Activated CD4-positive, CD25-positive, alpha-beta regulatory T cell treated with anti-CD3 and anti-CD28 coated beads, Interleukin-2, amount 50 U/mL, for 72 hours (primary cell): Measurements from ENCODE around the gene TPO.
"Not testable (repeated sequence)": the region's sequence is repeated elsewhere in the genome, so short reads cannot be mapped to it uniquely, and the experiment has no call there.

ENCODE experiments used
- DNase-seq: peaks from one replicate; pipeline ENCODE4 v3.0.0; 2021

Gene TPO

GRCh38 chr2:1405967-1406366 lies 7.3 kb upstream of the TPO start:
- no peak for DNase-seq

GRCh38 chr2:1406434-1406833 lies 6.8 kb upstream of the TPO start:
- no peak for DNase-seq

- DNase-seq = no peak
Measured at GRCh38 chr2:1407950-1408675, 5.2 kb upstream of the TPO start.

- no peak for DNase-seq
Measured at GRCh38 chr2:1414121-1414520, 858 bp downstream of the TPO start.

DNA sequence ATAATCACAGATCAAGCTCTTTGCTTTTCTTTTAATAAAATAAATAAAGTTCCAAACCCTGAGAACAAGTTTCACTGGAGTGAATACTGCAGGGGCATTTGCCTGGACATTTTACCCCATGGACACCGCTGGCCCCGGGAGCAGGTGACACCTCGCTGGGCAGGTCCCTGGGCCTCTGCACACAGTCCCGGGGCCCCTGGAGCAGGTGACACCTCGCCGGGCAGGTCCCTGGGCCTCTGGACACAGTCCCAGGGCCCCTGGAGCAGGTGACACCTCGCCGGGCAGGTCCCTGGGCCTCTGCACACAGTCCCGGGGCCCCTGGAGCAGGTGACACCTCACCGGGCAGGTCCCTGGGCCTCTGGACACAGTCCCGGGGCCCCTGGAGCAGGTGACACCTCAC lies 1.6 kb downstream of the TPO start:
- DNase-seq = not testable (repeated sequence)

DNA sequence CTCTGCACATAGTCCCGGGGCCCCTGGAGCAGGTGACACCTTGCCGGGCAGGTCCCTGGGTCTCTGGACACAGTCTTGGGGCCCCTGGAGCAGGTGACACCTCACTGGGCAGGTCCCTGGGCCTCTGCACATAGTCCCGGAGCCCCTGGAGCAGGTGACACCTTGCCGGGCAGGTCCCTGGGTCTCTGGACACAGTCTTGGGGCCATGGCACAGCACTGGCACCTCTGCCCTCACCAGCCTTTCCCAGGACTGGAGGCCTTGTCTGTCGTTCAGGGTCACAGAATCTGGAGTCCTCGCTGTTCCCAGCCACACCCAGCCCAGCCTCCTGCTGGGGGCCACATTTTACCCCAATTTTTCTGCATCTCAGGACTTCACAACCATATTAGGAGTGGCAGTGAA lies 2.2 kb downstream of the TPO start:
- DNase-seq = no peak

GRCh38 chr2:1418566-1418965 lies 5.3 kb downstream of the TPO start:
- no peak for DNase-seq

- no peak for DNase-seq
Measured at GRCh38 chr2:1420746-1421480, 7.7 kb downstream of the TPO start.

DNA sequence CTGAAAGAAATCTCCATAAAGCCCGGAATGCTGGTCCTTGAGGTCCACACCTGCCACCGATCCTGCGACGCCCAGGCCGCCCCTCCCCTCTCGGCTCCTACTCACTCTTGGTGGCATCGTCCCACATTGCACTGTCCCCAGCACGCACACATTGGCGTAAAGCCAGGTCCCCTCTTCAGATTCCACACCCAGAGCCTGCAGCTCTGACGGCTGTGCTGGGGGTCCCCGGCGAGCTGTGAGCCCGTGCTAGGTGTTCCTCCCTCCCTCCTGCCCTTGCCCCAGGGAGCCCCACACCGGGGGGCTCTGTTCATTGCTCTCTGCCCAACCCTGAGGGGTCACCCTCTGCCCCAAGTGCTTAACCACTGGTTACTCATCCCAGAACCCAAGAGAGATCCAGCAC lies 8.5 kb downstream of the TPO start:
- no peak for DNase-seq

DNA sequence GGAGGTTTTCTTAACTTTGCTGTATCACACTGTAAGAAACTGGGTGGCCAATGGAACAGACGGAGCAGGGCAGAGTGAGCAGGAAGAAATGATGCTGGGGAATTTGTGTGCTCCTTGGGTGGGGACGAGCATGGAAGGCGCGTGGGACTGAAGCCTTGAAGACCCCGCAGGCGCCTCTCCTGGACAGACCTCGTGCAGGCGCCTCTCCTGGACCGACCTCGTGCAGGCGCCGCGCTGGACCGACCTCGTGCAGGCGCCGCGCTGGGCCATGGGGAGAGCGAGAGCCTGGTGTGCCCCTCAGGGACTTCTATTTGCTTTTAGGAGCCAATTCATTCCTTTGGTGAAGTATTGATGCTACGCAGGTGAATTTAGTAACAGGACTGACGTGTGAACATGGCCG lies 8.9 kb downstream of the TPO start:
- no peak for DNase-seq

- DNase-seq = no peak
Measured at GRCh38 chr2:1422716-1423285, 9.5 kb downstream of the TPO start.

GRCh38 chr2:1427086-1427485 lies 13.8 kb downstream of the TPO start:
- DNase-seq = no peak

DNA sequence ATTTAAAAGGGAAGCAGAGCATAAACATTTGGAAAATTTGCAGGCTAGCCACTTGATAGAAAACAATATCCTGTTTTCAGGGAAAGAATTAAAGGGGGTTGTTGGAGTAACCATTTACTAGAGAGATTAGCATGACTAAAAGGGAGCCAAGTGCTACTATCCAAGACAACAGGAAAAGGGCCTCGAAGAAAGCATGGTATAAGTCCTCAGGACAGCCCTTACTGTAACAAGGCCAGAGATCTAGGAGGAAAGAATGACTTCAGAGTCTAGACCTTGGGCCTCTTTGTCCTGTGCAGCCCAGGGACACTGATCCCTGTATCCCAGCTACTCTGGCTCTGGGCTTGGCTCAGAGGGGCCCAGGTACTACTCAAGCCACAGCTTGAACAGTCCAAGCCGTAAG lies 16.6 kb downstream of the TPO start:
- no peak for DNase-seq

GRCh38 chr2:1430491-1430890 lies 17.2 kb downstream of the TPO start:
- DNase-seq = no peak

DNA sequence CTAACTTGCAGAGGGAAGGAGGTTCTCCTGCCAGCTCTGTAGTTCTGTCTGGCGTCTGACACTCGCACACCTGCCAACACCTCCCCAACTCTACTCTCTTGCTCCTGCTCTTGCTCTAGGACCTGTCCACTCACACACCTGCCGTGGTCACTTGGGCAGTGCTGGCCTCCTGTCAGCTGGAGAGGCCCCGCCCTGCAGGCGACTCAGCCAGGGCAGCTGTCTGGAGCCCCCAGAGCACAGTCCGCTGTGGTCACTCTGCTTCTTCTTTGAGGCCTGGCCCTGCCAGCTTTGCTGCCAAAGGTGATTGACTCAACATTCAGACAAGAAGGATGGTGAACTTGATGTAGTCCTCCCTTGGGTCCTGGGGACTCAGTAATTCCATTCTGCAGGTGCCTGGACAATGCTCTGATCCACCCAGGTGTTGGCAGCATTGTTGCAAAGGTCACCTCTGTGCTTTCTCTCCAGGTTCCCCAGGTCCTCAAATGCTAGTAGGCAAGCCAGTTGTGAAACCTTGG lies 18.7 kb downstream of the TPO start:
- DNase-seq = no peak

- no peak for DNase-seq
Measured at GRCh38 chr2:1432726-1433125, 19.5 kb downstream of the TPO start.

DNA sequence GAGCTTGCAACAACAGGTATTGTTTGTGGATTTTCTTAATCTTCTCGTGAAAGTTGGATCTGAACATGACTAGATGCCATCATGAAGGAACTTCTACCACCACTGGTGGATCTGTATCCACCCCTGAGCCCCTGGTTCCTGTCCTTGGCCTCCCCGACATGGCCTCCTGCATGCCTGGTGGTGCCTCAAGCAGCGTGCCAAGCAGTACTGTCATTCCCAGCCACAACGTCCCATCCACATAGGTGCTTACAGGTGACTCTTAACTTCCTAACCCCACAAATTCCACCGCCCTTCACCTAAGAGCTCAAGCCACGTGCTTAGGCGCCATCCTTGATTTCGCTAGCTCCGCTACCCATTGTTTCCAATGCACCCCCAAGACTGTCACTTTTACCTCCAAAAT lies 23.1 kb downstream of the TPO start:
- no peak for DNase-seq

DNA sequence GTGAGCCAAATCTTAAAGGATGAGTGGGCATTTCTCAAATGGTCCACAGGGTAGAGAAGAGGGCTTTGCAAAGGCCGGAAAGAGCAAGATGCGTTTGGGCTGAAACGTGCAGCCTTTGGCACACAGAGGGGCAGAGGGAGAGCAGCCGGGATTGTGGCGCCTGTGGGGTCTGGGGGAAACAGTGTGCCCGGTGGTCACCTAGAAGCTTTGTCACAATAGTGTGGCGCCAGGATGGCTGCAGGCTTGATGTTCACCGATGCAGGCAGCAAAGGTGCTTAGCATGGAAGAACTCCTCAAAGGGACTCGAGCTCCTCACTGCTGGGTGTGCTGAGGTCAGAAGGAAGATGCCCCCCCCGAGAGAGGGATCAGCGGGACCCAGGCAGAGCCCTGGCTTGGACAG lies 23.8 kb downstream of the TPO start:
- DNase-seq = no peak

DNA sequence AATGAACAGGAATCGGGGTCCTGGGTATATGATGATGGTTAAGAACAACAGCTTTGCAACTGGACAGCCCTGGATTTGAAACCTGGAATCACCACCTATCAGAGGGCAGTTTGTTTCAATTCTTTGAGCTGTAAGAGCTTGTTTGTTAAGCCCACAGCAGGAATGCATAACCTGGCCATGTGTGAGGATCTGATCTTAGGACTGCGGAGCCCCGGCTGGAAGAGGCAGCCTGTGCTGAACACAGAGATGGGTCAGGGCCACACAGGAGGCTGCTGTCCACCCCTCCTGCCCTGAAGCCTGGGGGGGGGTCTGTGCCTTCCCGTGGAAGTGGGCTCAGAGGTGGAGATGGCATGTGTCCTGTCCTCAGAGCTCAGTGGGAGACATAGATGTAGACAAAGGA lies 24.3 kb downstream of the TPO start:
- DNase-seq = no peak

- DNase-seq = no peak
Measured at GRCh38 chr2:1438972-1439371, 25.7 kb downstream of the TPO start.

- DNase-seq = no peak
Measured at GRCh38 chr2:1440581-1440980, 27.3 kb downstream of the TPO start.

GRCh38 chr2:1446301-1446700 lies 33.0 kb downstream of the TPO start:
- no peak for DNase-seq

DNA sequence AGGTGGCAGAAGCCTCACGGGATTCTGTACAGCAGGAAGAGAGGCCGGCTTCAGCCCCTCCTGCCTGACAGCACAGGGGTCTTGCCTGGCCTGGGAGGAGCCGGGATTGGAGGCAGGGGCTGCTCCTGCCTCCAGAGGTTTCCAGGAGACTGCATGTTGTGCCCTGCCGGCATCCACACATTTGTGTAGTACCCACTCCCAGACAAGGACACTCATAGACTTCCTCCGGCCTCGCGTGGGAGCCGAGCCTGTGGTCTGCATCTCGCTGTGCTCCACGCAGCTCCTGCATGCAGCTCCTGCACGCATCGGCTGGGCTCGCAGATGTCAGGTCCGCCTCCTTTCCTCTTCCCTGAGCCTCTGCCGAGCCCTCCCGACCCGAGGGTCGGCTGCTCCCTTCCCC lies 34.7 kb downstream of the TPO start:
- DNase-seq = no peak

GRCh38 chr2:1450915-1451314 lies 37.7 kb downstream of the TPO start:
- no peak for DNase-seq
